Endothelial cell of umbilical vein (primary cell): ENCODE measurements around the gene UNC5B. TPM values are rescaled to one million over a fixed set of nuclear protein-coding genes. Genes with fewer than 3 reads are reported as not detected.

Experiments used
- BruUV-seq: library from RNA; stranded (reverse); fragments of 400-500 nt; replicated peaks from 2 replicates; lab custom pipeline; 2021; lab: Mats Ljungman, UMichigan
- CTCF ChIA-PET: fragments of 300-600, 350-600 bp; sonication (Branson Sonifier 250); formaldehyde crosslinking; loops from one replicate; lab custom pipeline; 2021; ENCODE audit warnings: antibody characterized with exemption, inconsistent platforms; lab: Charles Lee
- POLR2A ChIA-PET: fragments of 300-600, 350-600 bp; sonication (Branson Sonifier 250); formaldehyde crosslinking; loops from one replicate; lab custom pipeline; 2021; ENCODE audit warnings: antibody characterized with exemption, inconsistent platforms; lab: Charles Lee
- DNase-seq: peaks from one replicate; pipeline ENCODE4 v3.0.0-alpha.2; 2011; ENCODE audit warnings: low read depth, low spot score
- FAIRE-seq: peaks from 2 replicates; lab custom pipeline; 2011; peaks lifted over from hg19 to GRCh38; lab: Jason Lieb, UNC
- H2AFZ ChIP-seq: 2 replicates; pipeline ENCODE4 v1.6.0; 2012; ENCODE audit warnings: low read depth, low read length, control low read depth, inconsistent platforms
- H3K27ac ChIP-seq: 2 replicates; pipeline ENCODE4 v1.5.1; 2011; ENCODE audit warnings: low read depth, mild to moderate bottlenecking, control low read depth, low read length, moderate library complexity; ENCODE audit not compliant: insufficient read depth
- H3K27me3 ChIP-seq, 2 experiments: 2 replicates each; pipeline versions ENCODE4 v1.6.0 to v1.6.1; 2011; ENCODE audit warnings: low read length in 2 of 2, mixed read lengths in 1 of 2; ENCODE audit not compliant: control insufficient read depth in 2 of 2, insufficient read depth in 2 of 2
- H3K36me3 ChIP-seq, 2 experiments: 2 replicates in 1 of 2; 3 replicates in 1 of 2; pipeline ENCODE4 v1.5.1; 2011; ENCODE audit warnings: low read length in 2 of 2, mild to moderate bottlenecking in 1 of 2, moderate library complexity in 1 of 2; ENCODE audit not compliant: control insufficient read depth in 2 of 2, insufficient read depth in 2 of 2; ENCODE audit errors: extremely low read depth in 1 of 2
- H3K4me1 ChIP-seq: 3 replicates; pipeline ENCODE4 v1.5.1; 2011; ENCODE audit warnings: mild to moderate bottlenecking, low read length; ENCODE audit not compliant: control insufficient read depth, insufficient read depth; ENCODE audit errors: extremely low read depth
- H3K4me2 ChIP-seq: 2 replicates; pipeline ENCODE4 v1.6.1; 2011; ENCODE audit warnings: low read length, control low read depth, mixed read lengths; ENCODE audit not compliant: insufficient read depth
- H3K4me3 ChIP-seq, 3 experiments: fragments of 200-600 bp in 1 of 3; sonication (generic), shearing (Covaris generic) in 1 of 3; replicated peaks in 1 of 3; 2 replicates each; pipeline ENCODE4 v1.5.1; 2011 to 2016; ENCODE audit warnings: control low read depth in 3 of 3, low read length in 3 of 3, mild to moderate bottlenecking in 2 of 3, inconsistent platforms in 1 of 3, low read depth in 1 of 3, moderate library complexity in 1 of 3; ENCODE audit not compliant: insufficient read depth in 1 of 3
- H3K79me2 ChIP-seq: 2 replicates; pipeline ENCODE4 v1.6.0; 2012; ENCODE audit warnings: low read length, inconsistent platforms; ENCODE audit not compliant: control insufficient read depth, insufficient read depth
- H3K9ac ChIP-seq: replicated peaks from 2 replicates; pipeline ENCODE3; 2011; ENCODE audit warnings: low read length, control low read depth; ENCODE audit not compliant: insufficient read depth; ENCODE audit errors: extremely low read depth
- H3K9me1 ChIP-seq: replicated peaks from 3 replicates; pipeline ENCODE4 v1.6.0; 2011; ENCODE audit warnings: mild to moderate bottlenecking, low read length; ENCODE audit not compliant: control insufficient read depth, insufficient read depth; ENCODE audit errors: extremely low read depth
- H3K9me3 ChIP-seq: replicated peaks from 2 replicates; pipeline ENCODE4 v1.5.1; 2012; ENCODE audit warnings: low read length, inconsistent platforms; ENCODE audit not compliant: control insufficient read depth, insufficient read depth
- H4K20me1 ChIP-seq: replicated peaks from 2 replicates; pipeline ENCODE3; 2011; ENCODE audit warnings: mild to moderate bottlenecking, low read length; ENCODE audit not compliant: control insufficient read depth, insufficient read depth; ENCODE audit errors: extremely low read depth
- FOS ChIP-seq: IDR thresholded peaks from 2 replicates; pipeline ENCODE4 v1.6.1; 2011; ENCODE audit warnings: mild to moderate bottlenecking, low read length, moderate library complexity, borderline replicate concordance; ENCODE audit not compliant: insufficient read depth
- GATA2 ChIP-seq: IDR thresholded peaks from 2 replicates; pipeline ENCODE4 v1.7.0; 2011; ENCODE audit warnings: low read depth, mild to moderate bottlenecking, moderate library complexity, mixed read lengths, low read length; ENCODE audit not compliant: insufficient read length, insufficient read depth
- JUN ChIP-seq: IDR thresholded peaks from 2 replicates; pipeline ENCODE4 v1.6.1; 2011; ENCODE audit warnings: borderline replicate concordance, low read depth; ENCODE audit not compliant: insufficient read length, insufficient read depth
- MYC ChIP-seq: IDR thresholded peaks from one replicate; pipeline ENCODE4 v1.6.1; 2011; ENCODE audit warnings: mild to moderate bottlenecking, low read depth, low read length
- POLR2A ChIP-seq: IDR thresholded peaks from 2 replicates; pipeline ENCODE4 v1.6.1; 2012; ENCODE audit warnings: low read depth, mild to moderate bottlenecking, control low read depth, low read length
- POLR2AphosphoS5 ChIP-seq: IDR thresholded peaks from 2 replicates; pipeline ENCODE4 v1.6.1; 2012; ENCODE audit warnings: low read depth, mild to moderate bottlenecking, control low read depth, low read length, moderate library complexity; ENCODE audit not compliant: insufficient read depth
- dilution Hi-C: fragments of 300-500 bp; cut with MboI; formaldehyde crosslinking; loops from one replicate; pipeline ENCODE4 v1.15.0; 2019; ENCODE audit warnings: low sequenced_read_pairs; ENCODE audit not compliant: extremely low pct_ligation_motif_present
- intact Hi-C: fragments of 100-400 bp; cut with micrococcal nuclease; formaldehyde crosslinking; loops from one replicate; pipeline ENCODE4 v1.10.0; 2022
- polyA plus RNA-seq, 4 experiments: library from polyadenylated mRNA; depleted of rRNA in 3 of 4; stranded (reverse) in 3 of 4; unstranded in 1 of 4; fragments of >200 nt; gene quantifications; 2 replicates each; pipeline versions ENCODE4 v1.2.1 to v1.2.3, GENCODE V29; 2011 to 2012; ENCODE audit warnings: missing spikeins in 1 of 4
- total RNA-seq: library from RNA; stranded (reverse); gene quantifications from 2 replicates; pipeline ENCODE4 v1.2.3, GENCODE V29; 2021

The UNC5B gene
- total and polyA plus RNA-seq, 2 donors (not counting 3 experiments of a cell fraction or from before 2014, with no cell fraction given): 0.39 to 2.5 TPM

- peaks cover 0 to 10% of the 10 kb centered on the region in 2 experiments for H3K27me3 ChIP-seq
- H2AFZ ChIP-seq: no peak overlapping the region
- intact Hi-C loops: loop anchor here (2.0 kb wide), 2 partner anchors 26 to 32 kb away; partner anchors contain the start of gene UNC5B
- H4K20me1 ChIP-seq: no peaks in the 10 kb centered on the region
- TF ChIP-seq POLR2AphosphoS5 (no peak), JUN (no peak), FOS (no peak), GATA2 (no peak), POLR2A (no peak), MYC (no peak)
- H3K79me2 ChIP-seq: no peaks in the 10 kb centered on the region
- peaks cover 27% of the 10 kb centered on the region for H3K4me1 ChIP-seq
- no peak overlapping the region for H3K27ac ChIP-seq
- H3K4me2 ChIP-seq: peak overlapping the region; percentile 26
- DNase-seq (peak; percentile 59), FAIRE-seq (peak; percentile 77)
- no peak overlapping the region for H3K9ac ChIP-seq
- ChIA-PET CTCF (interaction anchor here (0.7 to 3.0 kb wide), 10 partner anchors 9 to 342 kb away, joined by 3 to 21 read pairs (median 7); no protein-coding TSS in a partner anchor), POLR2A (no interaction called here)
- no peaks in the 10 kb centered on the region for H3K9me3 ChIP-seq
- dilution Hi-C loops: no loop called here
- H3K4me3 ChIP-seq: no peak overlapping the region
- no TSS peak for BruUV-seq
- H3K36me3 ChIP-seq: no peaks in the 10 kb centered on the region
- no peaks in the 10 kb centered on the region for H3K9me1 ChIP-seq
Measured at GRCh38 chr10:71244431-71245419, 32.4 kb downstream of the UNC5B start.
